RWPE2 (cell line): ENCODE results near the gene ACSF3.

Experiments
- ATAC-seq: fragments of 200-7000 bp; cut with Tn5 transposase; 3 replicates; pipeline ENCODE4 v1.9.1; 2021; ENCODE audit warnings: low read depth
- DNase-seq: peaks from one replicate; pipeline ENCODE4 v3.0.0-alpha.2; 2020; ENCODE audit warnings: low spot score
- H3K27ac ChIP-seq: fragments of 450-650 bp; 2 replicates; pipeline ENCODE4 v1.5.1; 2017; ENCODE audit warnings: mild to moderate bottlenecking; ENCODE audit not compliant: poor library complexity, severe bottlenecking
- H3K27me3 ChIP-seq: fragments of 250-450 bp; sonication (Bioruptor Pico); 2 replicates; pipeline ENCODE4 v1.5.1; 2021; ENCODE audit warnings: mild to moderate bottlenecking, moderate library complexity; ENCODE audit not compliant: insufficient read depth, poor library complexity, severe bottlenecking
- H3K36me3 ChIP-seq: fragments of 250-450 bp; sonication (Bioruptor Pico); 2 replicates; pipeline ENCODE4 v1.5.1; 2020; ENCODE audit warnings: low read depth, mild to moderate bottlenecking, moderate library complexity
- H3K4me1 ChIP-seq: fragments of 250-450 bp; sonication (Bioruptor Pico); 2 replicates; pipeline ENCODE4 v1.5.1; 2021; ENCODE audit warnings: mild to moderate bottlenecking, moderate library complexity; ENCODE audit not compliant: insufficient read depth, poor library complexity, severe bottlenecking
- H3K4me3 ChIP-seq: fragments of 250-450 bp; sonication (Bioruptor Pico); 2 replicates; pipeline ENCODE4 v1.5.1; 2021; ENCODE audit warnings: mild to moderate bottlenecking, moderate library complexity; ENCODE audit not compliant: severe bottlenecking
- H3K9me3 ChIP-seq: fragments of 250-450 bp; sonication (Bioruptor Pico); 2 replicates; pipeline ENCODE4 v1.5.1; 2021; ENCODE audit warnings: mild to moderate bottlenecking, moderate library complexity; ENCODE audit not compliant: severe bottlenecking
- CTCF ChIP-seq: fragments of 450-650 bp; IDR thresholded peaks from one replicate; pipeline ENCODE4 v1.5.1; 2017; ENCODE audit warnings: mild to moderate bottlenecking, moderate library complexity; ENCODE audit not compliant: poor library complexity, severe bottlenecking

Gene ACSF3

GRCh38 chr16:89093602-89094251 lies at the start of gene ACSF3:
ACSF3 (plus strand) TSS chr16:89093852; CDS start chr16:89100682, 6,830 bp downstream.
- peak within 1 kb of the TSS; percentile 99 for H3K4me3 ChIP-seq
- no peaks in the 10 kb centered on the region for H3K9me3 ChIP-seq
- peak within 1 kb of the TSS; percentile 36 for H3K27ac ChIP-seq
- peak; percentile 73 for ATAC-seq
- no peaks in the 10 kb centered on the region for H3K4me1 ChIP-seq
- no peaks in the 10 kb centered on the region for H3K36me3 ChIP-seq
- H3K27me3 ChIP-seq = peaks cover 17% of the 10 kb centered on the region
- no peak for DNase-seq
- no peak for TF ChIP-seq CTCF

GRCh38 chr16:89044418-89045180 lies 49.1 kb upstream of the ACSF3 start:
- Histone ChIP-seq H3K4me1 (no peaks in the 10 kb centered on the region), H3K36me3 (no peaks in the 10 kb centered on the region), H3K27ac (no peak overlapping the region), H3K4me3 (no peak overlapping the region), H3K9me3 (no peaks in the 10 kb centered on the region), H3K27me3 (peaks cover 11% of the 10 kb centered on the region)
- TF ChIP-seq CTCF = no peak
- peak; percentile 38 for DNase-seq
- ATAC-seq = no peak

GRCh38 chr16:89045181-89045815 lies 48.4 kb upstream of the ACSF3 start:
- no peak overlapping the region for H3K27ac ChIP-seq
- no peak for ATAC-seq
- no peak overlapping the region for H3K4me3 ChIP-seq
- DNase-seq = peak; percentile 48
- TF ChIP-seq CTCF = no peak
- H3K36me3 ChIP-seq = no peaks in the 10 kb centered on the region
- no peaks in the 10 kb centered on the region for H3K4me1 ChIP-seq
- H3K27me3 ChIP-seq = peaks cover 11% of the 10 kb centered on the region
- no peaks in the 10 kb centered on the region for H3K9me3 ChIP-seq

- Histone ChIP-seq H3K4me3 (no peak overlapping the region), H3K27ac (no peak overlapping the region), H3K36me3 (no peaks in the 10 kb centered on the region), H3K27me3 (peaks cover 11% of the 10 kb centered on the region), H3K9me3 (no peaks in the 10 kb centered on the region), H3K4me1 (no peaks in the 10 kb centered on the region)
- ATAC-seq (no peak), DNase-seq (peak; percentile 7)
- TF ChIP-seq CTCF = no peak
Observed at GRCh38 chr16:89045881-89046280, 47.8 kb upstream of the ACSF3 start.
